ENCODE data around the gene HCN1. TPM values are rescaled to one million over a fixed set of nuclear protein-coding genes. Genes with fewer than 3 reads are reported as not detected.

Gene HCN1
- total and polyA plus RNA-seq, 2 of the 4 experiments (the other 2 are of a cell fraction) = not detected

DNA sequence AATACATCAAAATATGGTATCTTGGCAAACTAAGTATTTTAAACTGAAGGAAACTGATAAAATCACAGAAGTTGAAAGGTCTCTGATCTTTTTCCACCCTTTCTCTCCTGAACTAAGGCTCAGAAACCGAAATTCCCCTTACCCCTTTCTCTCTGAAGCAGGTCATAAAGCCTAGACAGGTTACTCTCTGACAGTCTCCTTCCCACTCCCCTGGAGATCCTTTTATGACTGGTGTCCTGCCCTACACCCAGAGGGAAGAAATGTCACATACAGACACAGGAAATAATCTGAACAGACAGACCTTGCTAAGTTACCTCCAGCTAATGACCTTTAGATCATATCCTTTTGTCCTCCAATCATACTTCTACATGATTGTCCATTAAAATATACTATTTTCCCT is 127.4 kb downstream of the HCN1 start:
- no CpG with 5 or more reads among the region's 1 CpG for WGBS, 2 experiments (ENCODE audit: extremely low coverage in 2 of 2, insufficient read length in 1 of 2)
- Histone ChIP-seq H3K23ac (ENCODE audit: low read depth, low read length) (no peak overlapping the region), H2AFZ (replicated peaks; ENCODE audit: low read length, poor library complexity) (no peak overlapping the region), H3K56ac (ENCODE audit: extremely low read depth, insufficient read depth, low read length) (no peak overlapping the region), H3K9ac (ENCODE audit: low read depth, low read length) (no peak overlapping the region), H4K8ac (ENCODE audit: low read depth in 2 of 2, low read length in 2 of 2) (no peak overlapping the region), H2AK9ac (replicated peaks; ENCODE audit: low read depth, low read length, poor library complexity) (no peak overlapping the region), H3K4me3 (ENCODE audit: insufficient read depth, low read depth, low read length) (no peak overlapping the region), H2BK5ac (ENCODE audit: low read depth, low read length, poor library complexity, severe bottlenecking) (no peak overlapping the region), H2BK120ac (ENCODE audit: low read depth, low read length) (no peak overlapping the region), H4K20me1 (ENCODE audit: insufficient read depth, low read length) (no peaks in the 10 kb centered on the region), H3K14ac (replicated peaks; ENCODE audit: low read depth, low read length) (no peak overlapping the region), H3K27me3 (ENCODE audit: control insufficient read depth, insufficient read depth, low read length) (no peaks in the 10 kb centered on the region), H2AK5ac (ENCODE audit: low read depth, low read length) (no peak overlapping the region), H3K79me1 (ENCODE audit: low read depth in 1 of 2, low read length in 2 of 2) (no peaks in the 10 kb centered on the region), H3K27ac (ENCODE audit: insufficient read depth, low read length) (no peak overlapping the region), H2BK20ac (ENCODE audit: low read depth, low read length) (no peak overlapping the region), H4K91ac (ENCODE audit: insufficient read depth, low read depth, low read length) (no peak overlapping the region), H3K9me1 (ENCODE audit: insufficient read depth, low read length) (no peaks in the 10 kb centered on the region), H3K36me3 (ENCODE audit: control insufficient read depth, insufficient read depth, low read length) (no peaks in the 10 kb centered on the region), H3K4ac (ENCODE audit: low read depth, low read length) (no peak overlapping the region), H3K9me3 (ENCODE audit: control insufficient read depth, insufficient read depth, low read length) (no peaks in the 10 kb centered on the region; the same call in 1 of the 2 replicates), H3K4me1 (ENCODE audit: control insufficient read depth, insufficient read depth, low read length) (no peaks in the 10 kb centered on the region), H3K4me2 (ENCODE audit: low read depth, low read length) (no peak overlapping the region), H4K5ac (ENCODE audit: low read depth, low read length) (no peak overlapping the region), H2BK15ac (ENCODE audit: low read depth, low read length) (no peak overlapping the region), H3K18ac (ENCODE audit: low read depth, low read length) (no peak overlapping the region)
- CTCF ChIA-PET = no interaction called here
- no peak for ATAC-seq (ENCODE audit: low read depth)
- TF ChIP-seq, protein P1, sequence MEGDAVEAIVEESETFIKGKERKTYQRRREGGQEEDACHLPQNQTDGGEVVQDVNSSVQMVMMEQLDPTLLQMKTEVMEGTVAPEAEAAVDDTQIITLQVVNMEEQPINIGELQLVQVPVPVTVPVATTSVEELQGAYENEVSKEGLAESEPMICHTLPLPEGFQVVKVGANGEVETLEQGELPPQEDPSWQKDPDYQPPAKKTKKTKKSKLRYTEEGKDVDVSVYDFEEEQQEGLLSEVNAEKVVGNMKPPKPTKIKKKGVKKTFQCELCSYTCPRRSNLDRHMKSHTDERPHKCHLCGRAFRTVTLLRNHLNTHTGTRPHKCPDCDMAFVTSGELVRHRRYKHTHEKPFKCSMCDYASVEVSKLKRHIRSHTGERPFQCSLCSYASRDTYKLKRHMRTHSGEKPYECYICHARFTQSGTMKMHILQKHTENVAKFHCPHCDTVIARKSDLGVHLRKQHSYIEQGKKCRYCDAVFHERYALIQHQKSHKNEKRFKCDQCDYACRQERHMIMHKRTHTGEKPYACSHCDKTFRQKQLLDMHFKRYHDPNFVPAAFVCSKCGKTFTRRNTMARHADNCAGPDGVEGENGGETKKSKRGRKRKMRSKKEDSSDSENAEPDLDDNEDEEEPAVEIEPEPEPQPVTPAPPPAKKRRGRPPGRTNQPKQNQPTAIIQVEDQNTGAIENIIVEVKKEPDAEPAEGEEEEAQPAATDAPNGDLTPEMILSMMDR (conservative IDR thresholded peaks at IDR 0.05; ENCODE audit: low read depth, low read length) = no peak
- TF ChIP-seq MXI1 (IDR thresholded peaks at IDR 0.05; ENCODE audit: borderline replicate concordance, low read depth, low read length) (no peak), RFX5 (IDR thresholded peaks at IDR 0.05; ENCODE audit: low read depth, low read length) (no peak), MAFK (IDR thresholded peaks at IDR 0.05; ENCODE audit: low read depth, low read length) (no peak), RAD21 (IDR thresholded peaks at IDR 0.05; ENCODE audit: low read length) (no peak), BHLHE40 (IDR thresholded peaks at IDR 0.05; ENCODE audit: low read depth, low read length) (no peak), POLR2A (IDR thresholded peaks at IDR 0.05; ENCODE audit: low read depth, low read length) (no peak), SMC3 (IDR thresholded peaks at IDR 0.05; ENCODE audit: low read depth, low read length) (no peak), CEBPB (IDR thresholded peaks at IDR 0.05; ENCODE audit: low read depth, low read length) (no peak)
- TF ChIP-seq, protein P2, sequence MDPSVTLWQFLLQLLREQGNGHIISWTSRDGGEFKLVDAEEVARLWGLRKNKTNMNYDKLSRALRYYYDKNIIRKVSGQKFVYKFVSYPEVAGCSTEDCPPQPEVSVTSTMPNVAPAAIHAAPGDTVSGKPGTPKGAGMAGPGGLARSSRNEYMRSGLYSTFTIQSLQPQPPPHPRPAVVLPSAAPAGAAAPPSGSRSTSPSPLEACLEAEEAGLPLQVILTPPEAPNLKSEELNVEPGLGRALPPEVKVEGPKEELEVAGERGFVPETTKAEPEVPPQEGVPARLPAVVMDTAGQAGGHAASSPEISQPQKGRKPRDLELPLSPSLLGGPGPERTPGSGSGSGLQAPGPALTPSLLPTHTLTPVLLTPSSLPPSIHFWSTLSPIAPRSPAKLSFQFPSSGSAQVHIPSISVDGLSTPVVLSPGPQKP (IDR thresholded peaks at IDR 0.05; ENCODE audit: borderline replicate concordance, low read depth, low read length) = no peak
- POLR2A ChIA-PET (ENCODE audit: unreplicated experiment) = no interaction called here
- in situ Hi-C loops (cut with MboI; ENCODE audit: low sequenced_read_pairs) (no loop called here), intact Hi-C loops (cut with micrococcal nuclease) (no loop called here), dilution Hi-C loops (cut with HindIII; ENCODE audit: low sequenced_read_pairs, unreplicated experiment) (no loop called here)
- no TSS peak for BruUV-seq (replicated peaks)
- no peak for DNase-seq

Measured in IMR-90 (cell line).